A673 (cell line): ENCODE data around the gene BAIAP2L1.

ENCODE experiments used
- CTCF ChIP-seq: fragments of 300-800, 200-600 bp; sonication (generic); conservative IDR thresholded peaks from 2 replicates; pipeline ENCODE4 v1.5.1; 2017; ENCODE audit warnings: low read depth, mild to moderate bottlenecking, antibody characterized with exemption, low read length, moderate library complexity, mixed read lengths
- EZH2 ChIP-seq: fragments of 200-600 bp; sonication (generic); IDR thresholded peaks from 2 replicates; pipeline ENCODE4 v1.6.1; 2017; ENCODE audit warnings: borderline replicate concordance, low read depth, mild to moderate bottlenecking, mixed read lengths, antibody characterized with exemption, low read length; ENCODE audit not compliant: poor library complexity, severe bottlenecking

GRCh38 chr7:98357751-98358161 lies 43.1 kb downstream of the BAIAP2L1 start:
- TF ChIP-seq CTCF (no peak), EZH2 (no peak)
